ENCODE data around the gene TP73.

- TF ChIP-seq CTCF (IDR thresholded peaks at IDR 0.05), result no peak
- no peak for TF ChIP-seq POLR2A (IDR thresholded peaks at IDR 0.05)
Measured at GRCh38 chr1:3640121-3640837, 12.0 kb upstream of the TP73 start.
